ENCODE data around the gene SLC9A7.

DNA sequence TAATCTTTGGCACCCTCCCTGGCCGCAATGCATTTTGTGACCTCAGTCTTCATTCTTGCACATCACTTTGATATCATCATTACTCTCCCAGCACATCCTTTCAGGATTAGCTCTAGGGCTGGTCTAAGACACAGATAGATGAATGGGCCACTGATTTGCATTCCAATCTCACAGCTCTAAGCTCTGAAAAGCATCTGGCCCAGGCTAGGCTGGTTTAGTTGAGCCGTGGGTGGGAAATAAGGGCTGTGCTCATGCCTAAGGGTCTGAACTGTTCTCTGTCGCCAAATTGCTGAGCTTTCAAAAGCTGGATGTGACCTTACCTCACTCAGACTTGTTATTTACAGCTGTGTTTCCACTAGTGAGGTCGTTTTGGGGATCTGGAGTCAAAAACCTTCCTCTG, 30.0 kb upstream of the SLC9A7 start:
- TF ChIP-seq YY1 (IDR thresholded peaks at IDR 0.05), result no peak
- TF ChIP-seq, protein P1, sequence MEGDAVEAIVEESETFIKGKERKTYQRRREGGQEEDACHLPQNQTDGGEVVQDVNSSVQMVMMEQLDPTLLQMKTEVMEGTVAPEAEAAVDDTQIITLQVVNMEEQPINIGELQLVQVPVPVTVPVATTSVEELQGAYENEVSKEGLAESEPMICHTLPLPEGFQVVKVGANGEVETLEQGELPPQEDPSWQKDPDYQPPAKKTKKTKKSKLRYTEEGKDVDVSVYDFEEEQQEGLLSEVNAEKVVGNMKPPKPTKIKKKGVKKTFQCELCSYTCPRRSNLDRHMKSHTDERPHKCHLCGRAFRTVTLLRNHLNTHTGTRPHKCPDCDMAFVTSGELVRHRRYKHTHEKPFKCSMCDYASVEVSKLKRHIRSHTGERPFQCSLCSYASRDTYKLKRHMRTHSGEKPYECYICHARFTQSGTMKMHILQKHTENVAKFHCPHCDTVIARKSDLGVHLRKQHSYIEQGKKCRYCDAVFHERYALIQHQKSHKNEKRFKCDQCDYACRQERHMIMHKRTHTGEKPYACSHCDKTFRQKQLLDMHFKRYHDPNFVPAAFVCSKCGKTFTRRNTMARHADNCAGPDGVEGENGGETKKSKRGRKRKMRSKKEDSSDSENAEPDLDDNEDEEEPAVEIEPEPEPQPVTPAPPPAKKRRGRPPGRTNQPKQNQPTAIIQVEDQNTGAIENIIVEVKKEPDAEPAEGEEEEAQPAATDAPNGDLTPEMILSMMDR (IDR thresholded peaks at IDR 0.05; ENCODE audit: low read depth, low read length, missing input control), result no peak
- TF ChIP-seq RXRA (IDR thresholded peaks at IDR 0.05), result no peak
- TF ChIP-seq, protein P2, sequence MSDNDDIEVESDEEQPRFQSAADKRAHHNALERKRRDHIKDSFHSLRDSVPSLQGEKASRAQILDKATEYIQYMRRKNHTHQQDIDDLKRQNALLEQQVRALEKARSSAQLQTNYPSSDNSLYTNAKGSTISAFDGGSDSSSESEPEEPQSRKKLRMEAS (IDR thresholded peaks at IDR 0.05), result no peak
- TF ChIP-seq JUND (IDR thresholded peaks at IDR 0.05), result no peak
- no peak for TF ChIP-seq RAD21 (IDR thresholded peaks at IDR 0.05)
- no peak for TF ChIP-seq TAF1 (conservative IDR thresholded peaks at IDR 0.05)
- no peak for TF ChIP-seq SP1 (IDR thresholded peaks at IDR 0.05)
- TF ChIP-seq, protein P3, sequence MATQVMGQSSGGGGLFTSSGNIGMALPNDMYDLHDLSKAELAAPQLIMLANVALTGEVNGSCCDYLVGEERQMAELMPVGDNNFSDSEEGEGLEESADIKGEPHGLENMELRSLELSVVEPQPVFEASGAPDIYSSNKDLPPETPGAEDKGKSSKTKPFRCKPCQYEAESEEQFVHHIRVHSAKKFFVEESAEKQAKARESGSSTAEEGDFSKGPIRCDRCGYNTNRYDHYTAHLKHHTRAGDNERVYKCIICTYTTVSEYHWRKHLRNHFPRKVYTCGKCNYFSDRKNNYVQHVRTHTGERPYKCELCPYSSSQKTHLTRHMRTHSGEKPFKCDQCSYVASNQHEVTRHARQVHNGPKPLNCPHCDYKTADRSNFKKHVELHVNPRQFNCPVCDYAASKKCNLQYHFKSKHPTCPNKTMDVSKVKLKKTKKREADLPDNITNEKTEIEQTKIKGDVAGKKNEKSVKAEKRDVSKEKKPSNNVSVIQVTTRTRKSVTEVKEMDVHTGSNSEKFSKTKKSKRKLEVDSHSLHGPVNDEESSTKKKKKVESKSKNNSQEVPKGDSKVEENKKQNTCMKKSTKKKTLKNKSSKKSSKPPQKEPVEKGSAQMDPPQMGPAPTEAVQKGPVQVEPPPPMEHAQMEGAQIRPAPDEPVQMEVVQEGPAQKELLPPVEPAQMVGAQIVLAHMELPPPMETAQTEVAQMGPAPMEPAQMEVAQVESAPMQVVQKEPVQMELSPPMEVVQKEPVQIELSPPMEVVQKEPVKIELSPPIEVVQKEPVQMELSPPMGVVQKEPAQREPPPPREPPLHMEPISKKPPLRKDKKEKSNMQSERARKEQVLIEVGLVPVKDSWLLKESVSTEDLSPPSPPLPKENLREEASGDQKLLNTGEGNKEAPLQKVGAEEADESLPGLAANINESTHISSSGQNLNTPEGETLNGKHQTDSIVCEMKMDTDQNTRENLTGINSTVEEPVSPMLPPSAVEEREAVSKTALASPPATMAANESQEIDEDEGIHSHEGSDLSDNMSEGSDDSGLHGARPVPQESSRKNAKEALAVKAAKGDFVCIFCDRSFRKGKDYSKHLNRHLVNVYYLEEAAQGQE (IDR thresholded peaks at IDR 0.05), result no peak
- TF ChIP-seq, protein P4, sequence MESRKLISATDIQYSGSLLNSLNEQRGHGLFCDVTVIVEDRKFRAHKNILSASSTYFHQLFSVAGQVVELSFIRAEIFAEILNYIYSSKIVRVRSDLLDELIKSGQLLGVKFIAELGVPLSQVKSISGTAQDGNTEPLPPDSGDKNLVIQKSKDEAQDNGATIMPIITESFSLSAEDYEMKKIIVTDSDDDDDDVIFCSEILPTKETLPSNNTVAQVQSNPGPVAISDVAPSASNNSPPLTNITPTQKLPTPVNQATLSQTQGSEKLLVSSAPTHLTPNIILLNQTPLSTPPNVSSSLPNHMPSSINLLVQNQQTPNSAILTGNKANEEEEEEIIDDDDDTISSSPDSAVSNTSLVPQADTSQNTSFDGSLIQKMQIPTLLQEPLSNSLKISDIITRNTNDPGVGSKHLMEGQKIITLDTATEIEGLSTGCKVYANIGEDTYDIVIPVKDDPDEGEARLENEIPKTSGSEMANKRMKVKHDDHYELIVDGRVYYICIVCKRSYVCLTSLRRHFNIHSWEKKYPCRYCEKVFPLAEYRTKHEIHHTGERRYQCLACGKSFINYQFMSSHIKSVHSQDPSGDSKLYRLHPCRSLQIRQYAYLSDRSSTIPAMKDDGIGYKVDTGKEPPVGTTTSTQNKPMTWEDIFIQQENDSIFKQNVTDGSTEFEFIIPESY (IDR thresholded peaks at IDR 0.05), result no peak
- TF ChIP-seq HNF4G (IDR thresholded peaks at IDR 0.05), result no peak
- TF ChIP-seq, protein P5, sequence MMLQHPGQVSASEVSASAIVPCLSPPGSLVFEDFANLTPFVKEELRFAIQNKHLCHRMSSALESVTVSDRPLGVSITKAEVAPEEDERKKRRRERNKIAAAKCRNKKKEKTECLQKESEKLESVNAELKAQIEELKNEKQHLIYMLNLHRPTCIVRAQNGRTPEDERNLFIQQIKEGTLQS (IDR thresholded peaks at IDR 0.05), result no peak
- no peak for TF ChIP-seq EGR1 (IDR thresholded peaks at IDR 0.05; ENCODE audit: low read depth in 2 of 2)
- TF ChIP-seq FOXA2 (IDR thresholded peaks at IDR 0.05), result no peak
